GM23248 (cell line): Measurements from ENCODE around the gene TMPRSS2. TPM values are rescaled to one million over a fixed set of nuclear protein-coding genes. Genes with fewer than 3 reads are reported as not detected.

ENCODE experiments used
- DNase-seq: peaks from one replicate; pipeline ENCODE4 v3.0.0-alpha.2; 2015
- H2AFZ ChIP-seq: fragments of 200-600 bp; sonication (generic); 2 replicates; pipeline ENCODE4 v1.6.1; 2016; ENCODE audit warnings: antibody characterized with exemption
- H3F3A ChIP-seq: fragments of 200-600 bp; sonication (generic); 2 replicates; pipeline ENCODE4 v1.6.1; 2016; ENCODE audit warnings: mild to moderate bottlenecking, antibody characterized with exemption, mixed run types; ENCODE audit not compliant: insufficient read depth
- H3K27ac ChIP-seq: fragments of 200-600 bp; sonication (generic); 2 replicates; pipeline ENCODE4 v1.5.1; 2016; ENCODE audit warnings: mild to moderate bottlenecking
- H3K27me3 ChIP-seq: fragments of 200-600 bp; sonication (generic); replicated peaks from 2 replicates; pipeline ENCODE4 v1.6.1; 2016; ENCODE audit warnings: mild to moderate bottlenecking; ENCODE audit not compliant: insufficient read depth
- H3K36me3 ChIP-seq: fragments of 200-600 bp; sonication (generic); 2 replicates; pipeline ENCODE4 v1.6.1; 2016; ENCODE audit warnings: low read depth, mild to moderate bottlenecking
- H3K4me1 ChIP-seq: fragments of 200-600 bp; sonication (generic); 2 replicates; pipeline ENCODE4 v1.6.1; 2016; ENCODE audit warnings: mild to moderate bottlenecking; ENCODE audit not compliant: insufficient read depth
- H3K4me2 ChIP-seq: fragments of 200-600 bp; sonication (generic); one replicate; pipeline ENCODE4 v1.6.1; 2016; ENCODE audit warnings: mild to moderate bottlenecking; ENCODE audit not compliant: unreplicated experiment
- H3K4me3 ChIP-seq: fragments of 200-600 bp; sonication (generic); 2 replicates; pipeline ENCODE4 v1.5.1; 2016; ENCODE audit warnings: mild to moderate bottlenecking
- H3K79me2 ChIP-seq: fragments of 200-600 bp; sonication (generic); 2 replicates; pipeline ENCODE4 v1.6.1; 2016; ENCODE audit warnings: mild to moderate bottlenecking; ENCODE audit not compliant: insufficient read depth
- H3K9ac ChIP-seq: fragments of 200-600 bp; sonication (generic); 2 replicates; pipeline ENCODE4 v1.6.1; 2016; ENCODE audit warnings: mild to moderate bottlenecking
- H3K9me2 ChIP-seq: fragments of 200-600 bp; sonication (generic); 2 replicates; pipeline ENCODE4 v1.6.1; 2016; ENCODE audit warnings: mixed run types, mild to moderate bottlenecking, moderate library complexity; ENCODE audit not compliant: insufficient read depth
- H3K9me3 ChIP-seq: fragments of 200-600 bp; sonication (generic); one replicate; pipeline ENCODE4 v1.6.1; 2017; ENCODE audit warnings: low read depth
- H4K20me1 ChIP-seq: fragments of 200-600 bp; sonication (generic); 2 replicates; pipeline ENCODE4 v1.6.0; 2016; ENCODE audit not compliant: insufficient read depth
- EZH2 ChIP-seq: fragments of 200-600 bp; sonication (generic); IDR thresholded peaks from 2 replicates; pipeline ENCODE4 v1.6.1; 2018; ENCODE audit warnings: antibody characterized with exemption, mild to moderate bottlenecking; ENCODE audit not compliant: insufficient read depth, poor library complexity, severe bottlenecking
- EZH2phosphoT487 ChIP-seq: fragments of 200-600 bp; sonication (generic); IDR thresholded peaks from 2 replicates; pipeline ENCODE4 v1.6.1; 2018; ENCODE audit warnings: antibody characterized with exemption, moderate library complexity, mild to moderate bottlenecking, low read depth; ENCODE audit not compliant: insufficient read depth
- WGBS, 2 experiments: methylation state at CpG; one replicate each; pipeline ENCODE4 v1.1.6; 2015 to 2017; ENCODE audit warnings: low lambda C conversion rate in 2 of 2, low coverage in 1 of 2; ENCODE audit errors: missing lambda C conversion rate in 2 of 2; 5-methylcytosine and 5-hydroxymethylcytosine counted together
- in situ Hi-C: fragments of 300-500 bp; cut with MboI; formaldehyde crosslinking; loops from 2 replicates; pipeline ENCODE4 v1.15.0; 2020
- polyA plus RNA-seq: library from polyadenylated mRNA; unstranded; fragments of >200 nt; fragmentation: Nextera tagmentation; extraction: Ambion mirVana; gene quantifications from 2 replicates; pipeline ENCODE4 v1.2.1, GENCODE V29; 2016
- total RNA-seq: library from RNA; depleted of rRNA; stranded (reverse); fragments of >200 nt; shearing (Covaris generic); gene quantifications from 2 replicates; pipeline ENCODE4 v1.2.3, GENCODE V29; 2014

Gene TMPRSS2
- total and polyA plus RNA-seq, 2 experiments from 2014 or later = not detected

DNA sequence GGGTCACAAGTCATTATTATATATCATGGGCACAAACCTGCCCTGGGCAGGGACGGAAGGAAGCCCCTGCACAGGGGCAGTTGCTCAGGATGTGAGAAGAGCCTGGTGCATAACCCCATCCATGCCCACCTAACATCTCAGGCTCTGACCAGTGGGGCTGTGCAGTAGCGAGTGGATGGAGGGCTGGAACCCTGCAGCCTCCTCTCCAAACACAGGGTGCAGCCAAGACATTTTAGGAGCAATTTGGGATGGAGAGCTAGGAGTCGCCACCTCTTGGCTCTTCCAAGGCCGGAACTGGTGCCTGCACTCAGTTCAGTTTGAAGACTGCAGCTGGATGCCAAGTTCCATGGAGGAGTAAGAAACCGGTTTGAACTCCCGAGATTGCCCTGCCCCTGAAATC lies 79.1 kb downstream of the TMPRSS2 start:
- no peak overlapping the region for H3K27ac ChIP-seq
- no peaks in the 10 kb centered on the region for H3K36me3 ChIP-seq
- DNase-seq = no peak
- H3K9me2 ChIP-seq = no peaks in the 10 kb centered on the region
- H3K4me2 ChIP-seq = no peak overlapping the region
- no peaks in the 10 kb centered on the region for H3K9me3 ChIP-seq
- no peak overlapping the region for H3K9ac ChIP-seq
- H4K20me1 ChIP-seq = no peaks in the 10 kb centered on the region
- no peaks in the 10 kb centered on the region for H3F3A ChIP-seq
- in situ Hi-C loops = no loop called here
- H3K27me3 ChIP-seq = peaks cover 6% of the 10 kb centered on the region
- no peaks in the 10 kb centered on the region for H3K4me1 ChIP-seq
- no peak overlapping the region for H2AFZ ChIP-seq
- 83 to 91% methylated on average over 6 of the region's 6 CpGs for WGBS, 2 experiments
- no peaks in the 10 kb centered on the region for H3K79me2 ChIP-seq
- no peak for TF ChIP-seq EZH2phosphoT487
- no peak for TF ChIP-seq EZH2
- H3K4me3 ChIP-seq = no peak overlapping the region

DNA sequence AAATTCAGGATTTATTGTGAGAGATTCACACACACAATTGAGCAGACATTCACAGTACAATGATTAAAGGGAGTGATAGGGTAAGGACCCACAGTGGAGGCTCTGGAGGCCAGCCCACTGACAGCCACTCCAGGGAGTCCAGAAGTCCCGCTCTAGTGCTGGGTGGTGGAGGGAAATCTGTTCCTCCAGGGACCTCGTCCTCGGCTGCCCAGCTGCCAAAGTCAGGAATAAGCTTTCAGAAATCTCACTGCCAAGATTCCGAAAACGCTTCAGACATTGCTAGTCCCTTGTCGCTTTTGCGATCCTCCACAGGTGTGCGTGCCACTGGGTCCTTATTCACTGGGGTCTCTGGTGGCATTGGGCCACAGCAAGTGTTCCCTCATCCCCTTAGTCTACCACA lies 79.6 kb downstream of the TMPRSS2 start:
- no peak overlapping the region for H3K27ac ChIP-seq
- no peaks in the 10 kb centered on the region for H3K4me1 ChIP-seq
- H3K36me3 ChIP-seq = no peaks in the 10 kb centered on the region
- H3K27me3 ChIP-seq = peaks cover 6% of the 10 kb centered on the region
- no peak overlapping the region for H3K4me3 ChIP-seq
- 92% methylated on average over 8 of the region's 8 CpGs for whole genome bisulfite sequencing, 2 experiments
- no peak overlapping the region for H3K9ac ChIP-seq
- H3K9me2 ChIP-seq = no peaks in the 10 kb centered on the region
- H2AFZ ChIP-seq = no peak overlapping the region
- H3K9me3 ChIP-seq = no peaks in the 10 kb centered on the region
- in situ Hi-C loops = no loop called here
- no peak for DNase-seq
- no peak overlapping the region for H3K4me2 ChIP-seq
- no peaks in the 10 kb centered on the region for H4K20me1 ChIP-seq
- H3F3A ChIP-seq = no peaks in the 10 kb centered on the region
- no peaks in the 10 kb centered on the region for H3K79me2 ChIP-seq
- TF ChIP-seq EZH2 (no peak), EZH2phosphoT487 (no peak)

DNA sequence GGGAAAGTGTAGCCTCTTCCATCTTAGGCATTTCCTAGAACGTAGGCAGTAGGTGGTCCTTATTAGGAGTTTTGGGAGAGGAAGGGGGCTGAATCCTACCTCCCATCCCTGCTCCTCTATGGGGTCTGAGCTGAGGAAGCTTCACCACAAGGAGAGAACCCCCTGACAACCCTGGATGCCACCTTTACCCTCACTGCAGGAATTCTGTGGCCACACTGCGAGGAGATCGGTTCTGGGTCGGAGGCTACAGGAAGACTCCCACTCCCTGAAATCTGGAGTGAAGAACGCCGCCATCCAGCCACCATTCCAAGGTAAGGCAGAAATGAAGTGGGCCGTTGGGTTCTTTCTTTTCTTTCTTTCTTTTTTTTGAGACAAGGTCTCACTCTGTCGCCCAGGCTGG lies 80.4 kb downstream of the TMPRSS2 start:
- no peaks in the 10 kb centered on the region for H3F3A ChIP-seq
- no peaks in the 10 kb centered on the region for H4K20me1 ChIP-seq
- no peak overlapping the region for H2AFZ ChIP-seq
- no peak for DNase-seq
- H3K9me3 ChIP-seq = no peaks in the 10 kb centered on the region
- H3K36me3 ChIP-seq = no peaks in the 10 kb centered on the region
- in situ Hi-C loops = no loop called here
- no peaks in the 10 kb centered on the region for H3K9me2 ChIP-seq
- no peak overlapping the region for H3K4me2 ChIP-seq
- 90 to 92% methylated on average over 8 of the region's 8 CpGs for WGBS, 2 experiments
- no peak overlapping the region for H3K27ac ChIP-seq
- no peak for TF ChIP-seq EZH2phosphoT487
- H3K79me2 ChIP-seq = no peaks in the 10 kb centered on the region
- no peak overlapping the region for H3K9ac ChIP-seq
- peaks cover 6% of the 10 kb centered on the region for H3K27me3 ChIP-seq
- H3K4me3 ChIP-seq = no peak overlapping the region
- no peaks in the 10 kb centered on the region for H3K4me1 ChIP-seq

DNA sequence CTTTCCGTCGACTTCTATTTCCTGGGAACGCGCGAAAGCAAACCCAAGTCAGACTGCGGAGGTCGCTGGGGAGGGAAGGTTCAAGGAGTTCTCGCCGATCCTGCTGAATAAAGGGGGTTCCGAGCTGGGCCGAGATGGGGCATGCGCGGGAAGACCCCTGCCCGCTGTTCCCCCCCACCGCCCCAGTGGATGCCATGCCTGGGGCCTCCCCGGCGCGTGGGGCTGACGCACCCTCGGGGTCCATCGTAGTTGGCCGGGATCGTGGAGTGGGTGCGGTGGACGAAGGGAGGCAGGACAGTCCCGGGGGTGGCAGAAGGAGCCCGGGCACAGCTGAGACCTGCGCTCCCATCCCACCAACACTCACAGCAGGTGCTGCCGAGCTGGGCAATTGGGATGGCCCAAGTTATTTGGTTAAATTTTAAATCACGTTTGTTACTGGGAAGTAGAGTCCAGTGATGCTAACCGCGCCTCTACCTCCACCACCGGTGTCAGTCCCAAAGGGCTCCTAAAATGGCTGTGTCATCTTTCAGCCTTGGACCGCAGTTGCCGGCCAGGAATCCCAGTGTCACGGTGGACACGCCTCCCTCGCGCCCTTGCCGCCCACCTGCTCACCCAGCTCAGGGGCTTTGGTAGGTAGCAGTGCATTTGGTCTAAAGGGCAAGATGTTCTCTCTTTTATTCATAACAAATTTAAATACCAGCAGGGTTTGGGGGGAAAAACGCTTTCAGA lies 81.1 kb downstream of the TMPRSS2 start:
- Histone ChIP-seq H4K20me1 (no peaks in the 10 kb centered on the region), H3K79me2 (no peaks in the 10 kb centered on the region), H3K27ac (no peak overlapping the region), H3K4me2 (peak overlapping the region; percentile 90), H2AFZ (peak overlapping the region; percentile 80), H3K27me3 (peaks cover 6% of the 10 kb centered on the region), H3K36me3 (no peaks in the 10 kb centered on the region), H3K9me2 (no peaks in the 10 kb centered on the region), H3K4me1 (no peaks in the 10 kb centered on the region), H3K4me3 (peak overlapping the region; percentile 78), H3F3A (no peaks in the 10 kb centered on the region), H3K9ac (peak overlapping the region; percentile 66), H3K9me3 (no peaks in the 10 kb centered on the region)
- TF ChIP-seq EZH2 = no peak
- TF ChIP-seq EZH2phosphoT487 = no peak
- in situ Hi-C loops = no loop called here
- DNase-seq = no peak
- 33 to 47% methylated on average over 29 to 41 of the region's 41 CpGs for WGBS, 2 experiments
